Posterior vena cava (tissue), 2 donors: Measurements from ENCODE around the gene CNTNAP2. TPM values are rescaled to one million over a fixed set of nuclear protein-coding genes. Genes with fewer than 3 reads are reported as not detected.

Experiments
- DNase-seq: peaks from one replicate; pipeline ENCODE4 v3.0.0-alpha.2; 2020; ENCODE audit warnings: low spot score
- intact Hi-C, 2 donors: fragments of 100-400 bp; cut with DNase I; formaldehyde crosslinking; loops; one replicate each; pipeline versions ENCODE4 v1.14.1 to v1.14.2; 2022 to 2023
- total RNA-seq, 2 donors: library from RNA; stranded (reverse); fragmentation: NEBNext Ultra II Directional; extraction: Animal tissue kit (Norgen Biotek cat#: 25700); gene quantifications; one replicate each; pipeline ENCODE4 v1.2.1, GENCODE V29; 2021
- donor health status: DM: yes; HTN: yes; CAD: no.
- donor health status: DM: yes; HTN: yes; CAD: no.

CNTNAP2 gene
- total RNA-seq, 2 donors from 2014 or later, result not detected

GRCh38 chr7:146645383-146645976 lies 528.9 kb downstream of the CNTNAP2 start:
- DNase-seq, result no peak
- intact Hi-C loops, result no loop called here

GRCh38 chr7:146647445-146647844 lies 530.8 kb downstream of the CNTNAP2 start:
- no peak for DNase-seq

DNA sequence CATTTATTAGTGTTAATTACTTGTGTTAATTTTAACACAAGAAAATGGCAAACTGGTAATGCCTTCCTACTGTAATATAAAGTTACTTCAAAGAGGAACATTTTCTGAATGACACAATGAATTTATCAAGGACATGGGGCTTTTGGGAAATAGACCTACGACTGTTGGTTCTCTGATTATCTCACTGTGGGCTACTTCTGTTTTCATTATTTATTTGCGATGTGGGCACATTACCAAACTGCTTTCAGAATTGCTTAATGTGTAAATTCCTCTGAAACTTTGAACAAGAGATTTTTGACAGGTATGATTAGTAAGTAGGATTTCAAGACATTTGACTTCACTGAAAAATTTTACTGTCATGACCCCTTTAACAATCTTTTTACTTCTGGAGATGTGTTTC lies 535.6 kb downstream of the CNTNAP2 start:
- no peak for DNase-seq
- intact Hi-C loops, result no loop called here

More at GRCh38 chr7:146647445-146647844, 530.8 kb downstream of the CNTNAP2 start:
- intact Hi-C loops, result no loop called here

GRCh38 chr7:146654048-146654447 lies 537.4 kb downstream of the CNTNAP2 start:
- no peak for DNase-seq
- intact Hi-C loops, result no loop called here

DNA sequence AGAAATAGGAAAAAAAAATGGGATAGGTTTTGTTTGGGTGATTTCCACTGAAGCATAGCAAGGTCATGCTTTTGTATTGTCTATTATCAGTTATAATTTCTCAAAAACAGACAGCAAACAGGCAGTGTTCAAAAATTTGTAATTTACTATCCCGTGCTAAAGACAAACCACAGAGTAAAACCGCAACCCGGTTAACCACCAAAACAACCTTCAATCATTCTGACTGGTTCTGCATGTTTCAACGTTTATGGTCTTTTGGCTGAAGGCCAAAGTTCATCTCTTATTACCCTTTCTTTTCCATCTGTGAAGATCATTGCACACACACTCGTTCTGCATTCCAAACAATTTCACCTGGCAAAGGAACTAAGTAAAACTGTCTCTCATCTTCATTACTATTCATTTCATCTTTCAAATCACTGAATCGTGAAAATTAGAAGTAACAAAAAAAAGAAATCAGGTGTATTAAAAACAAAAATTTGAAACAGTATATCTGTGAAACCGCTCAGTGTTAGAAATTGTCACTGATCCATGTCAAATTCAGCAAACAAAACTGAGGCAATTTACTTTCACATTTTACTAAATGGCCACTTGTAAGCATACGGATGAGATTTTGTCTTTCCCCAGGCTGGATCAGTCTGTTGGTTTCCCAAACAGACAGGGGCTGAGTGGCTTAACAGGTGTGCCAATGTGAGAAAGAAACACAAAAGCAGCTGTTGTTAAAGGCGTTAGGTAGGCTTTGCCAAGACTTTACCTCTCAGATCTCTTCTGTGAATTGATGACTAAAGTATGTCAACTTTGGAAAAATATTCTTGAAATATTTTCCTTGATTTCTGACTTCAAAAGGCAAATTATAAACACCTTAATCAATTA lies 539.6 kb downstream of the CNTNAP2 start:
- no peak for DNase-seq
- intact Hi-C loops, result no loop called here

- no peak for DNase-seq
- intact Hi-C loops, result no loop called here
Measured at GRCh38 chr7:146656988-146657387, 540.4 kb downstream of the CNTNAP2 start.

DNA sequence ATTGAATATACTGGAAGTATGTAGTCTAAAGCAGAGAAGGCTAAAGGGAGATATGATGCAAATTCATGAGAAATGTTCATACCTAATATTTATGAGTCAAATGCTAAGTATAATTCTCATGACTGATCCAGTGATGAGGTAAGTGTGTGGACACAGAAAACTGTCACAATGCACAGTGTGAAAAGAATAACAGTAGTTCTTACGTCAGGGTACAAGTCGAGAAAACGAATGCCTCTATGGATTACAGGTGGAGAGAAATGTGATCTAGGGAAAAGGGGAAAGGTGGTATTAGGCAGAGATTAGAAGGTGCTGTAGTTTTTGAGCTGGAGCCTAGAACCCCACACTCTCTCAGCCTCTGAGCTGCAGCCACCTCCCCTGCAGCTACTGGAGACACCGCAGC lies 542.0 kb downstream of the CNTNAP2 start:
- intact Hi-C loops, result no loop called here

DNA sequence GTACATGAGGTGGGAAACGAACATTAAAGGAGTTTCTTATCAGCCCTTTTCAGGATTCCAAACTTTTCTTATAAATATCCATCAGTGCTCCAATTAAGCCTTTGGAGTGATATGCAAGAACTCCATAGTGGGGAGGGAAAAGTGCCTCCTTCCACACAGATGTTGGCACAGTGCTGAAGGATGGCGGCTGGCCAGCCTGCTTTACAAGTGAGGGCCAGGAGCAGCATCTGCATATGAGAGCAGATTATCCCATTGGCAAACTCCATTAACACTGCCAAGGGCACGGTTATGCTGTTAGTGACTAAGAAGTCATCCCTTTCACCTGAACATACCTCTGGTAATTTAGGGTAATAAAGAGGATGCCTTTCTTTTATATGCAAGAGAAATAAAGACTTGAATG lies 543.1 kb downstream of the CNTNAP2 start:
- no peak for DNase-seq
- intact Hi-C loops, result no loop called here

More for the DNA sequence above, 542.0 kb downstream of the CNTNAP2 start:
- no peak for DNase-seq

DNA sequence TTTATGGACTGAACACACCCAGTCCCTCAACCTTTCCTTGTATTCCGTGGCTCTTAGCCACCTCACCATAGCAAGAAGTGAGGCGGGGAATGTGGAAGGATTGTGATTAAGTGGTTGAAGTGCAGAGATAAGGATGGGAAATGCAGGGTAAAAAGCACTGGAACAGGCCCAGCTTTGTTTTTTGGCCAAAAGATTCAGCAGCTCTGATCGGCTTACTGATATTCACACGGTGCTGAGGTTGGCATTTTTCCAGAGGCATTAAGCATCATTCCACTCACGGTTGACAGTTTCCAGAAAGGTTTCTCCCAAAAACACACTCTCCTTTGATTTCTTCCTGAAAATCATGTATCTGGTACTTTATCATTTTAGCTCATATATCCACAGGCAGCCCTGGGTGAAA lies 544.2 kb downstream of the CNTNAP2 start:
- intact Hi-C loops, result no loop called here
- DNase-seq, result no peak

DNA sequence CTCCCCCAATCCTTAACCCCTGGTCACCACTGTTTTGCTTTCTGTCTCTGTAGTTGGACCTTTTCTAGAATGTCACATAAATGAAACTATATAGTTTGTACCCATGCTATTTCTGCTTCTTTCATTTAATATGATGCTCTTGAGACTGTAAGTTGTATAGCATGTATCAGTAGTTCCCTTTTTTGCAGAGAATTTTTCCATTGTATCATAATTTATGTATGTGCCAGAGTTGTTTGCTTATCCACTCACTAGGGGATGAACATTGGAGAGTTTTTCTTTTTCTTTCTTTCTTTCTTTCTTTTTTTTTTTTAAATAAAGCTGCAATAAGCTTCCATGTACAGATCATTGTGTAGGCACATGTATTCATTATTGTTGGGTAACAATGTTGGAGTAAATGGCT lies 544.8 kb downstream of the CNTNAP2 start:
- intact Hi-C loops, result no loop called here
- no peak for DNase-seq

DNA sequence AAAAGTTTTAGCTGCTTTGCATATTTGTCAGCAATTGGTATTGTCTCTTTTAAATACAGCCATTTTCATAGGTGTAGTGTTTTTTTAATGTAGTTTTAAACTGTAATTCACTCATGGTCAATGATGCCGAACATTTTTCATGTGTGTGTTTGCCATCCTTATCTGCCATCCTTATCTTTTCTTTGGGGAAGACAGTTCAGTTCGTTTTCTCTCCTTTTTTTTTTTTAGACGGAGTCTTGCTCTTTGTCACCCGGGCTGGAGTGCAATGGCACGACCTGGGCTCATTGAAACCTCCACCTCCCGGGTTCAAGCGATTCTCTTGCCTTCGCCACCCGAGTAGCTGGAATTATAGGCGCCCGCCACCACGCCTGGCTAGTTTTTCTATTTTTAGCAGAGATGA lies 545.3 kb downstream of the CNTNAP2 start:
- intact Hi-C loops, result no loop called here

DNA sequence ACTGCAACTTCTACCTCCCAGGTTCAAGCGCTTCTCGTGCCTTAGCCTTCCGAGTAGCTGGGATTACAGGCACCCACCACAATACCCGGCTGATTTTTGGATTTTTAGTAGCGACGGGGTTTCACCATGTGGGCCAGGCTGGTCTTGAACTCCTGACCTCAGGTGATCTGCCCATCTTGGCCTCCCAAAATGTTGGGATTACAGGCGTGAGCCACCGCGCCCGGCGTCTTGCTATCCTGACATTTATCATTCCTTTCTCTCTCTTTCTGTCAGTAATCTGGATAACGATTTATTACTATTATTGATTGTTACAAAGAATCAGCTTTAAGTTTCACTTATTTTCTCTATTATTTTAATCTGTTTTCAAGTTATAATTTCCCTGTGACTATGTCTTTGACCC lies 548.4 kb downstream of the CNTNAP2 start:
- DNase-seq, result no peak
- intact Hi-C loops, result no loop called here

More for the DNA sequence above, 545.3 kb downstream of the CNTNAP2 start:
- no peak for DNase-seq

DNA sequence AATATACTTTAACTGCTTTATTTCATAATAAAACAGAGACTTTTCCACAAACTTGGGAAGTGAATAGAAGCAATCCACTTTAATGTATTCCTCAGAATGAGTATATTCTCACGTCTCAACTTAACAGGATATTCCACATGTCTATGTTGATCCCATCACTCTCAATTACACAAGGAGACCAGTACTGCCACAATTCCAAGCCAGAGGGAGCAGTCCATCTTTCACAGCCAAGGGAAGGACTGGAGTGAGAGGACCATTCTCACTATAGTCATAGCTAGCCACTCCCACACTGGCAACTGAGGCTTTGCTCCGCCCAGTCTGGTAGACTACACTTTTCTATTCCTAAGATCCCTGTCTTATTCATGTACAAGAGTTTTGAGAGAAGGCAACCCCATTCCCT lies 553.9 kb downstream of the CNTNAP2 start:
- DNase-seq, result no peak
- intact Hi-C loops, result no loop called here

DNA sequence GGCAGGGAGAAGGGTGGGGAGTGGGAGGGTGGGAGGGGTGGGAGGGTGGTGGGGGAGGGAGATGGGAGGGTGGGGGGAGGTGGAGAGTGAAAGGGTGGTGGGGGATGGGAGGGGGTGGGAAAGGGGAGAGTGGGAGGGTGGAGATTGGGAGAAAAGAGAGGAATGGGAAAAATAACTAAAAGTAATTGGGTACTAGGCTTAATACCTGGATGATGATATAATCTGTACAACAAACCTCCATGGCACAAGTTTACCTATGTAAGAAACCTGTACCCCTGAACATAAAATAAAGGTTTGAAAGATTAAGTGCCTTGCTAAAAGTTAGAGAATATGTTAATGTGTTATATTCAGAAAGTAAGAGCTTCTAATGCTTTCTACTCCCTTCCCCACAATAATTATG lies 564.9 kb downstream of the CNTNAP2 start:
- intact Hi-C loops, result no loop called here
- DNase-seq, result no peak

DNA sequence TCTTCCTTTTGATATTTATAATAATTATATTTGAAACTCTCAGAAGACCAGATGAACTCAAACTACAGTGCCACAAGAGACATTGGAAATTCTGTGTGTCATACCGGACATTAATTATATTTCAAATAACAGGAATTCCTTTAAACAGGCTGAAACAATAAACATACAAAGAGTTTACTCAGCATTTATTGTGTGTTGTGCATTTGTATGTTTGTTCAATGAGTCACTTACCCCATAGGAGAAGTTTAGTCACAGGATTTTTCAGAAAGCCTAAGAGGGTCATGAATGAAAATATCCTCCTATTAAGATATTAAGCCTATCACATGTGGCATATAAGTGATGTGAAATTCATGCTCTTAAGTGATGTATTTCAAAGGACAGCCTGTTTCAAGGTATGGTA lies 566.8 kb downstream of the CNTNAP2 start:
- intact Hi-C loops, result no loop called here
- no peak for DNase-seq

DNA sequence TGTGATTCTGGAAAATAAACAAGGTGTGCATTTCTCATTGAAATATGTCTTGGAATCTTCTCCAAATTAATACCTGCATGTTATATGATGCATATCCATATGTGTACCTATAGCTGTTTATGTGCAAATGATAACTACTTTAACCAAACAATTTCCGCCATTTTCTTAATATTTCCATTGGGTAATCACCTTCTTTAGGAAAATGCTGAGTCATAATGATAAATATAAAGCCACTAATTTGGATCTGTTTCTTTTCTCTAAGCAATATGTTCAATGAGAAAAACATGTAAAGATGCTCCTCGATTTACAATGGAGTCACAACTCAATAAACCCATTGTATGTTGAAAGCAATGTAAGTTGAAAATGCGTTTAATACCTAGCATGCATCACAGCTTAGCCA lies 574.4 kb downstream of the CNTNAP2 start:
- no peak for DNase-seq
- intact Hi-C loops, result no loop called here

- intact Hi-C loops, result no loop called here
- DNase-seq, result no peak
Measured at GRCh38 chr7:146698995-146699610, 582.5 kb downstream of the CNTNAP2 start.

- intact Hi-C loops, result no loop called here
Measured at GRCh38 chr7:146700015-146700560, 583.5 kb downstream of the CNTNAP2 start.

DNA sequence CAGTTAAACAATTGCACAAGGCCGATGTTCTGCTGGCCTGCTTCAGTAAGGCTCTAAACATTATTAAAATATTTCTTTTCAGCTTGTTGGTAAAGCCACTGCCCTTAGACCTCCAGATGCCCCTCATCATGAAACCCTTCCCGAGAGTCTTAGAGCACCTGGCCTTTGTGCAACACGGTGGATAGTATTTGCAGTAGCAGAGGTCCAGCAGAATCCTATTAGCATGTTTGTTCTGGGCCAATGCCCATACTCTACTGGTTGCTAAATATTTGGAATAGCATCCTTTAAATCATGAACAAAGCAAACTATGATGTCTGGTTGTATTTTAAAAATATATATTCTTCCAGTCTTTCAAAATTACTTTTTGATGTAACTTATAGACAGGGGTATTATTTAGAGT lies 584.6 kb downstream of the CNTNAP2 start:
- intact Hi-C loops, result no loop called here
- DNase-seq, result no peak

More at GRCh38 chr7:146700015-146700560, 583.5 kb downstream of the CNTNAP2 start:
- DNase-seq, result no peak

DNA sequence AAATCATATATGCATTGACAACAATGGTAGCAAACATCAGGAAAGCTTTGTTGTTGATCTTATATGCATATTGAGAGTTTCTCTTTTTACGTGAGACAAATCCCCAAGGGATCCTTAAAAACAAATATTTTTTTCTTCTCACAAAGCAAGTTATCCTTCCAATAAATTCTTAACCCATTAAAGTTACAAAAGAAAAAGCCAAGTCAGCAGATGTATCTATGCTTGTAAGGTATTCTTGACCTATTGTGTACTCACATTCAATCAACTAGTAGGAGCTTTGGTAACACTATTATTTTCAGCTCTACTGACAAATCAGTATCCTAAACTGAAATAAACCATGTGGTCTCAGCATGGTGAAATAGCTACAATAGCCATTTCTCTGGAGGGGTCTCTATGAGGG lies 586.3 kb downstream of the CNTNAP2 start:
- DNase-seq, result no peak
- intact Hi-C loops, result no loop called here
